HAP-1 (cell line): ENCODE measurements around the gene IQCH.
A peak's percentile ranks its signal among the peaks of the same experiment; 100 is the strongest.

Experiments used
- DNase-seq, 2 experiments: peaks; one replicate each; pipeline ENCODE4 v3.0.0-alpha.2; 2016 to 2020; ENCODE audit warnings: low spot score in 2 of 2
- H3K27me3 ChIP-seq: fragments of 250-450 bp; sonication (Bioruptor Pico); 2 replicates; pipeline ENCODE4 v1.5.1; 2020; ENCODE audit warnings: low read depth, mild to moderate bottlenecking, moderate library complexity
- H3K36me3 ChIP-seq: fragments of 250-450 bp; sonication (Bioruptor Pico); replicated peaks from 2 replicates; pipeline ENCODE4 v1.5.1; 2020; ENCODE audit warnings: mild to moderate bottlenecking
- H3K4me1 ChIP-seq: fragments of 250-450 bp; sonication (Bioruptor Pico); 2 replicates; pipeline ENCODE4 v1.5.1; 2020; ENCODE audit warnings: mild to moderate bottlenecking
- H3K4me3 ChIP-seq: fragments of 250-450 bp; sonication (Bioruptor Pico); 2 replicates; pipeline ENCODE4 v1.5.1; 2020; ENCODE audit warnings: mild to moderate bottlenecking, moderate library complexity
- H3K9me3 ChIP-seq: fragments of 250-450 bp; sonication (Bioruptor Pico); 2 replicates; pipeline ENCODE4 v1.5.1; 2020; ENCODE audit warnings: mild to moderate bottlenecking, moderate library complexity
- in situ Hi-C: fragments of 300-500 bp; cut with MboI; formaldehyde crosslinking; loops from 3 replicates; pipeline ENCODE4 v1.14.3; 2020; ENCODE audit warnings: low sequenced_read_pairs, inconsistent platforms, mixed read lengths

The IQCH gene

GRCh38 chr15:67327737-67328136 lies 73.2 kb downstream of the IQCH start:
- H3K4me1 ChIP-seq: peaks cover 4% of the 10 kb centered on the region; the same call in 1 of the 2 replicates
- in situ Hi-C loops: no loop called here
- H3K4me3 ChIP-seq: no peak overlapping the region
- peaks cover 3% of the 10 kb centered on the region; the same call in 1 of the 2 replicates for H3K9me3 ChIP-seq
- H3K36me3 ChIP-seq: no peaks in the 10 kb centered on the region
- peaks cover 5% of the 10 kb centered on the region for H3K27me3 ChIP-seq
- no peak for DNase-seq

GRCh38 chr15:67329984-67330733 lies 75.6 kb downstream of the IQCH start:
- DNase-seq: no peak
- peaks cover 3% of the 10 kb centered on the region; the same call in 1 of the 2 replicates for H3K9me3 ChIP-seq
- H3K36me3 ChIP-seq: no peaks in the 10 kb centered on the region
- peaks cover 5% of the 10 kb centered on the region for H3K27me3 ChIP-seq
- in situ Hi-C loops: no loop called here
- H3K4me1 ChIP-seq: no peaks in the 10 kb centered on the region
- H3K4me3 ChIP-seq: no peak overlapping the region

GRCh38 chr15:67331676-67332075 lies 77.1 kb downstream of the IQCH start:
- DNase-seq: no peak
- Histone ChIP-seq H3K36me3 (no peaks in the 10 kb centered on the region), H3K27me3 (peaks cover 5% of the 10 kb centered on the region), H3K4me1 (no peaks in the 10 kb centered on the region), H3K4me3 (no peak overlapping the region), H3K9me3 (peaks cover 3% of the 10 kb centered on the region; the same call in 1 of the 2 replicates)
- in situ Hi-C loops: no loop called here

GRCh38 chr15:67335026-67335425 lies 80.4 kb downstream of the IQCH start:
- Histone ChIP-seq H3K27me3 (peaks cover 7% of the 10 kb centered on the region), H3K4me1 (no peaks in the 10 kb centered on the region)
- in situ Hi-C loops: no loop called here

GRCh38 chr15:67335534-67336222 lies 81.1 kb downstream of the IQCH start:
- no peak for DNase-seq
- Histone ChIP-seq H3K27me3 (peaks cover 7% of the 10 kb centered on the region), H3K9me3 (no peaks in the 10 kb centered on the region), H3K4me1 (no peaks in the 10 kb centered on the region), H3K4me3 (no peak overlapping the region), H3K36me3 (no peaks in the 10 kb centered on the region)
- in situ Hi-C loops: no loop called here

More at GRCh38 chr15:67335026-67335425, 80.4 kb downstream of the IQCH start:
- Histone ChIP-seq H3K4me3 (no peak overlapping the region), H3K9me3 (no peaks in the 10 kb centered on the region), H3K36me3 (no peaks in the 10 kb centered on the region)
- no peak for DNase-seq

GRCh38 chr15:67340630-67341029 lies 86.0 kb downstream of the IQCH start:
- no peaks in the 10 kb centered on the region for H3K9me3 ChIP-seq
- H3K4me1 ChIP-seq: no peaks in the 10 kb centered on the region
- 0 out of 2 replicates have a peak, but pooled peaks cover 2% of the 10 kb centered on the region for H3K27me3 ChIP-seq
- DNase-seq: no peak
- no peaks in the 10 kb centered on the region for H3K36me3 ChIP-seq
- no peak overlapping the region for H3K4me3 ChIP-seq
- in situ Hi-C loops: no loop called here

GRCh38 chr15:67341539-67341938 lies 87.0 kb downstream of the IQCH start:
- Histone ChIP-seq H3K36me3 (no peaks in the 10 kb centered on the region), H3K4me3 (no peak overlapping the region), H3K27me3 (0 out of 2 replicates have a peak, but pooled peaks cover 2% of the 10 kb centered on the region), H3K9me3 (no peaks in the 10 kb centered on the region), H3K4me1 (no peaks in the 10 kb centered on the region)
- in situ Hi-C loops: no loop called here
- no peak for DNase-seq

- Histone ChIP-seq H3K4me3 (no peak overlapping the region), H3K36me3 (no peaks in the 10 kb centered on the region), H3K9me3 (peaks cover 5% of the 10 kb centered on the region; the same call in 1 of the 2 replicates), H3K27me3 (no peaks in the 10 kb centered on the region), H3K4me1 (no peaks in the 10 kb centered on the region)
- DNase-seq: no peak
- in situ Hi-C loops: no loop called here
Measured at GRCh38 chr15:67343206-67343605, 88.6 kb downstream of the IQCH start.

- in situ Hi-C loops: no loop called here
- no peak for DNase-seq
- no peaks in the 10 kb centered on the region for H3K36me3 ChIP-seq
- peaks cover 12% of the 10 kb centered on the region for H3K9me3 ChIP-seq
- H3K4me3 ChIP-seq: no peak overlapping the region
- H3K4me1 ChIP-seq: no peaks in the 10 kb centered on the region
- H3K27me3 ChIP-seq: no peaks in the 10 kb centered on the region
Measured at GRCh38 chr15:67349634-67350033, 95.0 kb downstream of the IQCH start.

GRCh38 chr15:67350042-67350441 lies 95.5 kb downstream of the IQCH start:
- no peaks in the 10 kb centered on the region for H3K4me1 ChIP-seq
- DNase-seq: no peak
- no peaks in the 10 kb centered on the region for H3K27me3 ChIP-seq
- H3K36me3 ChIP-seq: no peaks in the 10 kb centered on the region
- in situ Hi-C loops: no loop called here
- H3K4me3 ChIP-seq: no peak overlapping the region
- peaks cover 12% of the 10 kb centered on the region for H3K9me3 ChIP-seq

- no peaks in the 10 kb centered on the region for H3K27me3 ChIP-seq
- DNase-seq: peak; percentile 47 to 78
- no peaks in the 10 kb centered on the region for H3K36me3 ChIP-seq
- H3K9me3 ChIP-seq: no peaks in the 10 kb centered on the region
- H3K4me1 ChIP-seq: peaks cover 20% of the 10 kb centered on the region
- in situ Hi-C loops: no loop called here
- H3K4me3 ChIP-seq: no peak overlapping the region
Measured at GRCh38 chr15:67358391-67358790, 103.8 kb downstream of the IQCH start.

- in situ Hi-C loops: no loop called here
- Histone ChIP-seq H3K4me3 (no peak overlapping the region), H3K36me3 (no peaks in the 10 kb centered on the region), H3K9me3 (no peaks in the 10 kb centered on the region), H3K27me3 (no peaks in the 10 kb centered on the region), H3K4me1 (peaks cover 20% of the 10 kb centered on the region)
- peak; percentile 82 to 93 for DNase-seq
Measured at GRCh38 chr15:67358812-67359211, 104.2 kb downstream of the IQCH start.

GRCh38 chr15:67359431-67360079 lies 105.0 kb downstream of the IQCH start:
- H3K36me3 ChIP-seq: no peaks in the 10 kb centered on the region
- H3K4me1 ChIP-seq: peaks cover 20% of the 10 kb centered on the region
- H3K4me3 ChIP-seq: no peak overlapping the region
- in situ Hi-C loops: no loop called here
- no peaks in the 10 kb centered on the region for H3K27me3 ChIP-seq
- H3K9me3 ChIP-seq: no peaks in the 10 kb centered on the region
- DNase-seq: no peak

- Histone ChIP-seq H3K36me3 (no peaks in the 10 kb centered on the region), H3K4me1 (peaks cover 20% of the 10 kb centered on the region), H3K9me3 (no peaks in the 10 kb centered on the region), H3K27me3 (no peaks in the 10 kb centered on the region), H3K4me3 (no peak overlapping the region)
- in situ Hi-C loops: no loop called here
- peak in 1 of 2 experiments; percentile 38 for DNase-seq
Measured at GRCh38 chr15:67361100-67361499, 106.5 kb downstream of the IQCH start.
